Measurements from ENCODE around the gene NISCH.

Gene NISCH

GRCh38 chr3:52511509-52511908 is 56.1 kb downstream of the NISCH start:
- H3K27me3 ChIP-seq (ENCODE audit: control insufficient read depth, insufficient read depth, low read length): no peaks in the 10 kb centered on the region
- no peaks in the 10 kb centered on the region for H3K4me1 ChIP-seq (ENCODE audit: control insufficient read depth, insufficient read depth, low read length)
- no peak overlapping the region for H3K9ac ChIP-seq (ENCODE audit: low read depth, low read length)
- no peak overlapping the region for H3K27ac ChIP-seq (ENCODE audit: low read depth, low read length)
- no peak overlapping the region for H3K4me3 ChIP-seq (ENCODE audit: low read depth, low read length)
- no peaks in the 10 kb centered on the region for H3K9me3 ChIP-seq (ENCODE audit: control insufficient read depth, insufficient read depth, low read length)
- no peaks in the 10 kb centered on the region for H3K36me3 ChIP-seq (ENCODE audit: control insufficient read depth, insufficient read depth, low read length)

- H3K27ac ChIP-seq (ENCODE audit: low read depth, low read length): no peak overlapping the region
- no peak overlapping the region for H3K4me3 ChIP-seq (ENCODE audit: low read depth, low read length)
- no peaks in the 10 kb centered on the region for H3K9me3 ChIP-seq (ENCODE audit: control insufficient read depth, insufficient read depth, low read length)
- no peak overlapping the region for H3K9ac ChIP-seq (ENCODE audit: low read depth, low read length)
- no peaks in the 10 kb centered on the region for H3K36me3 ChIP-seq (ENCODE audit: control insufficient read depth, insufficient read depth, low read length)
- H3K27me3 ChIP-seq (ENCODE audit: control insufficient read depth, insufficient read depth, low read length): no peaks in the 10 kb centered on the region
- no peaks in the 10 kb centered on the region for H3K4me1 ChIP-seq (ENCODE audit: control insufficient read depth, insufficient read depth, low read length)
Observed at GRCh38 chr3:52512105-52512504, 56.7 kb downstream of the NISCH start.

- Histone ChIP-seq H3K27me3 (ENCODE audit: control insufficient read depth, insufficient read depth, low read length) (0 out of 2 replicates have a peak, but pooled peaks cover under 1% of the 10 kb centered on the region), H3K27ac (ENCODE audit: low read depth, low read length) (no peak overlapping the region), H3K9ac (ENCODE audit: low read depth, low read length) (no peak overlapping the region), H3K36me3 (ENCODE audit: control insufficient read depth, insufficient read depth, low read length) (no peaks in the 10 kb centered on the region), H3K4me1 (ENCODE audit: control insufficient read depth, insufficient read depth, low read length) (no peaks in the 10 kb centered on the region), H3K9me3 (ENCODE audit: control insufficient read depth, insufficient read depth, low read length) (no peaks in the 10 kb centered on the region), H3K4me3 (ENCODE audit: low read depth, low read length) (no peak overlapping the region)
Observed at GRCh38 chr3:52512727-52513126, 57.3 kb downstream of the NISCH start.

DNA sequence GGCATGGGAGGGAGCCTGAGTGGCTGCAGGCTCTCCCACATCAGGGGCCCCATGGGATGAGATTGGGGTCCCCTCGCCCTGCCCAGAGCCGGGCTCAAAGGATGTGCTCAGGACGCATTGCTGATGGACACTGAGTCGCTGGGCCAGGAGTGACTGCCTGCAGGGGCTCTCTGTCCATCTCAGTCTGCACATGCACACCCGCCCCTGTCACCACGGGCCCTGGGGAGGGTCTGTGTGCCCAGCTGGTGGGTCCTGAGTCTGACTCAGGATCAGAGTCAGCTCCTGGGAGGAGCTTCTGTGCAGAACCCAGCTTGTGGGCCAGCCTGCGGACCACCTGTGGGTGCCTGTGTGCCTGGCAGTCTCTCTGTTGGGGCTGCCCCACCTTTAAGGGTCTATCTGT is 57.9 kb downstream of the NISCH start:
- Histone ChIP-seq H3K4me3 (ENCODE audit: low read depth, low read length) (no peak overlapping the region), H3K27me3 (ENCODE audit: control insufficient read depth, insufficient read depth, low read length) (peaks cover 6% of the 10 kb centered on the region; the same call in 1 of the 2 replicates), H3K9me3 (ENCODE audit: control insufficient read depth, insufficient read depth, low read length) (no peaks in the 10 kb centered on the region), H3K4me1 (ENCODE audit: control insufficient read depth, insufficient read depth, low read length) (no peaks in the 10 kb centered on the region), H3K9ac (ENCODE audit: low read depth, low read length) (no peak overlapping the region), H3K36me3 (ENCODE audit: control insufficient read depth, insufficient read depth, low read length) (no peaks in the 10 kb centered on the region), H3K27ac (ENCODE audit: low read depth, low read length) (no peak overlapping the region)

DNA sequence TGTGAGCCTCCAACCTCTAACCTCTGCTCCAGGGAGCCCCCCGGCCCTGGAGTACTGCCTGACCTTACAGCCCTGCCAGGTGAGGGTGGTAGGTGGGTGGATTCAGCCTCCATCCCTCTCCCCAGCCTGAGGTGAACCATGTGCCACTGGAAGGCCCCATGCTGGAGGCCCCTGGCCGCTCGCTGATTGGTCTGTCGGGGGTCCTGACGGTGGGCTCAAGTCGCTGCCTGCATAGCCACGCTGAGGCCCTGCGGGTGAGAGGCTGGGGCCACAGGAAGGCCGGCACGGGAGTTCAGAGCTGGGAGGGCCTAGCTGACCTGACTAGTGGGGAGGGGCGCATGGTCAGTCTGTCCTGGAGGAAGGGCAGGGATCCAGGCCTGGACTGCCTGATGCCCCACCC is 59.2 kb downstream of the NISCH start:
- H3K9me3 ChIP-seq (ENCODE audit: control insufficient read depth, insufficient read depth, low read length): no peaks in the 10 kb centered on the region
- H3K9ac ChIP-seq (ENCODE audit: low read depth, low read length): no peak overlapping the region
- H3K36me3 ChIP-seq (ENCODE audit: control insufficient read depth, insufficient read depth, low read length): no peaks in the 10 kb centered on the region
- no peak overlapping the region for H3K27ac ChIP-seq (ENCODE audit: low read depth, low read length)
- H3K27me3 ChIP-seq (ENCODE audit: control insufficient read depth, insufficient read depth, low read length): peaks cover 8% of the 10 kb centered on the region; the same call in 1 of the 2 replicates
- H3K4me3 ChIP-seq (ENCODE audit: low read depth, low read length): no peak overlapping the region
- no peaks in the 10 kb centered on the region for H3K4me1 ChIP-seq (ENCODE audit: control insufficient read depth, insufficient read depth, low read length)

DNA sequence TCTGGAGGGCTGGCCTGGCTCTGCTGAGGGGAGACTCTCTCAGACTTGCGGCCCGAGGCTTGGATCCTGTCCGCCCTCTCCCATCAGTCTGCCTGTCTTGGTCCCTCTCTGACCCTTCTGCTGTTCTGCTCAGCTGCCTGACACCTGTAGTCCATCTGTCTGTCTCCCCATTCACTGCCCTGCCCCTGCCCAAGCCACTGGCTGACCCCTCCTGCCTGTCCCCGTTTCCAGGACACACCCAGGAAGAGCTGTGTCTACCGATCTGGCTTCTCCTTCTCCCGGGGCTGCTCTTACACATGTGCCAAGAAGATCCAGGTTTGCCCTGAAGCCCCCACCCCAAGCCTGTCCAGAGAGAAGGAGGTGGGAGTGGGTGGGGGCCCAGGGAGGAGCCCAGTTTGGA is 59.8 kb downstream of the NISCH start:
- H3K9ac ChIP-seq (ENCODE audit: low read depth, low read length): no peak overlapping the region
- H3K4me3 ChIP-seq (ENCODE audit: low read depth, low read length): no peak overlapping the region
- H3K9me3 ChIP-seq (ENCODE audit: control insufficient read depth, insufficient read depth, low read length): no peaks in the 10 kb centered on the region
- H3K4me1 ChIP-seq (ENCODE audit: control insufficient read depth, insufficient read depth, low read length): no peaks in the 10 kb centered on the region
- H3K27ac ChIP-seq (ENCODE audit: low read depth, low read length): no peak overlapping the region
- H3K36me3 ChIP-seq (ENCODE audit: control insufficient read depth, insufficient read depth, low read length): no peaks in the 10 kb centered on the region
- peaks cover 8% of the 10 kb centered on the region; the same call in 1 of the 2 replicates for H3K27me3 ChIP-seq (ENCODE audit: control insufficient read depth, insufficient read depth, low read length)

DNA sequence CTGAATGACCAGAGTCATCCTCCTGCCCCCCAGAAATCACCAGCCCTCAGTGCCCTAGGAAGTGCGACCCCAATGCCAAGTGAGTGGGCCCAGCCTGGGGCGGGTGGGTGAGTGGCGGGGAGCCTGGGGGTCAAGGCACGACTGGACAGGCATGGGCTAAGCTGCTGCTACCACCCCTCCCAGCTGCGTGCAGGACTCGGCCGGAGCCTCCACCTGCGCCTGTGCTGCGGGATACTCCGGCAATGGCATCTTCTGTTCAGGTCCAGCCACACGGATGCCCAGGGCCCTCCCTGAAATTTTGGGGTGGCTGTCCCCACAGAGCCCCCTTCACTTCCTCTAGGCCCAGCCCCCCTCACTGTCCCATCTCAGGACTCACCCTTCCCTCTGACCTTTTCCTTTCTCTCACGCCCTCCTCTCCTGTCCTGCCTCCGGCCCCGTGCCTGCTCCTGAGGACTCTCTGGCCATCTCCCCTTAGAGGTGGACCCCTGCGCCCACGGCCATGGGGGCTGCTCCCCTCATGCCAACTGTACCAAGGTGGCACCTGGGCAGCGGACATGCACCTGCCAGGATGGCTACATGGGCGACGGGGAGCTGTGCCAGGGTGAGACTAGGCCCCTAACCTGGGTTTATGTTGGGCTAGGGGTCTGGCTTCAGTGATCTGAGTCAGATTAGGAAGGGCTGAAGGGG is 61.2 kb downstream of the NISCH start:
- Histone ChIP-seq H3K4me1 (ENCODE audit: control insufficient read depth, insufficient read depth, low read length) (no peaks in the 10 kb centered on the region), H3K36me3 (ENCODE audit: control insufficient read depth, insufficient read depth, low read length) (no peaks in the 10 kb centered on the region), H3K27me3 (ENCODE audit: control insufficient read depth, insufficient read depth, low read length) (peaks cover 8% of the 10 kb centered on the region; the same call in 1 of the 2 replicates), H3K9ac (ENCODE audit: low read depth, low read length) (no peak overlapping the region), H3K4me3 (ENCODE audit: low read depth, low read length) (no peak overlapping the region), H3K27ac (ENCODE audit: low read depth, low read length) (no peak overlapping the region), H3K9me3 (ENCODE audit: control insufficient read depth, insufficient read depth, low read length) (no peaks in the 10 kb centered on the region)

GRCh38 chr3:52517796-52518722 is 62.7 kb downstream of the NISCH start:
- Histone ChIP-seq H3K4me1 (ENCODE audit: control insufficient read depth, insufficient read depth, low read length) (no peaks in the 10 kb centered on the region), H3K27ac (ENCODE audit: low read depth, low read length) (no peak overlapping the region), H3K9me3 (ENCODE audit: control insufficient read depth, insufficient read depth, low read length) (no peaks in the 10 kb centered on the region), H3K36me3 (ENCODE audit: control insufficient read depth, insufficient read depth, low read length) (peaks cover under 1% of the 10 kb centered on the region; the same call in 1 of the 2 replicates), H3K9ac (ENCODE audit: low read depth, low read length) (no peak overlapping the region), H3K4me3 (ENCODE audit: low read depth, low read length) (peak overlapping the region; percentile 43; the same call in 1 of the 2 replicates), H3K27me3 (ENCODE audit: control insufficient read depth, insufficient read depth, low read length) (peaks cover 8% of the 10 kb centered on the region; the same call in 1 of the 2 replicates)

GRCh38 chr3:52518723-52519444 is 63.5 kb downstream of the NISCH start:
- Histone ChIP-seq H3K27me3 (ENCODE audit: control insufficient read depth, insufficient read depth, low read length) (peaks cover 8% of the 10 kb centered on the region; the same call in 1 of the 2 replicates), H3K9me3 (ENCODE audit: control insufficient read depth, insufficient read depth, low read length) (no peaks in the 10 kb centered on the region), H3K4me3 (ENCODE audit: low read depth, low read length) (peak overlapping the region; percentile 43; the same call in 1 of the 2 replicates), H3K4me1 (ENCODE audit: control insufficient read depth, insufficient read depth, low read length) (no peaks in the 10 kb centered on the region), H3K36me3 (ENCODE audit: control insufficient read depth, insufficient read depth, low read length) (peaks cover 8% of the 10 kb centered on the region), H3K27ac (ENCODE audit: low read depth, low read length) (no peak overlapping the region), H3K9ac (ENCODE audit: low read depth, low read length) (no peak overlapping the region)

DNA sequence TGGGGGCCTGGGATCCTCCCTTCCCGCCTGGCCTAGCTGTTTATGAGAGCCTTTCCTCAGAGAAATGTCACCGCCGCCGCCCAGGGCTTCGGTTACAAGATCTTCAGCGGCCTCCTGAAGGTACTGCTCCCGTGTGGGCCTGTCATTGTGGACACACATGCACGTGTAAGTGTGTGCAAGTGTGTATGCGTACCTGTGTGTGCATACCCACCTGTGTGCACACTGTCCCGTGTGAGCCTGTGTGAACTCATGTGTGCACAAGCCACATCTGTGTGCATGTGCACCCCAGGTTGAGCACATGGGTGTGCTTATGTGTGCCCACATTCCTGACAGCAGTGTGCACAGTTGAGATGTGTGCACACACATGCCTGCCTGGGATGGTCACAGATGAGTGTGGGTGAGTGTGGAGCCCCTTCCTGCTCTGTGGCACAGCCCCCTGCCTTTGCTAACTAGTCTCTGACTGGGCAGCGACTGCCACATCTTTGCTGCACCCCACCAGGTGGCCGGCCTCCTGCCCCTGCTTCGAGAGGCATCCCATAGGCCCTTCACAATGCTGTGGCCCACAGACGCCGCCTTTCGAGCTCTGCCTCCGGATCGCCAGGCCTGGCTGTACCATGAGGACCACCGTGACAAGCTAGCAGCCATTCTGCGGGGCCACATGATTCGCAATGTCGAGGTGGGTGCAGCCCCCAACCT is 64.2 kb downstream of the NISCH start:
- no peak overlapping the region for H3K9ac ChIP-seq (ENCODE audit: low read depth, low read length)
- H3K4me1 ChIP-seq (ENCODE audit: control insufficient read depth, insufficient read depth, low read length): no peaks in the 10 kb centered on the region
- H3K27ac ChIP-seq (ENCODE audit: low read depth, low read length): no peak overlapping the region
- H3K4me3 ChIP-seq (ENCODE audit: low read depth, low read length): no peak overlapping the region; the same call in 1 of the 2 replicates
- peaks cover 15% of the 10 kb centered on the region for H3K36me3 ChIP-seq (ENCODE audit: control insufficient read depth, insufficient read depth, low read length)
- H3K27me3 ChIP-seq (ENCODE audit: control insufficient read depth, insufficient read depth, low read length): peaks cover 8% of the 10 kb centered on the region; the same call in 1 of the 2 replicates
- no peaks in the 10 kb centered on the region for H3K9me3 ChIP-seq (ENCODE audit: control insufficient read depth, insufficient read depth, low read length)

Data from HUES48 (cell line).